Right cardiac atrium (tissue), 5 donors: ENCODE measurements around the gene CASZ1. TPM values are rescaled to one million over a fixed set of nuclear protein-coding genes. Genes with fewer than 3 reads are reported as not detected.

Experiments
- ATAC-seq, 2 donors: fragments of 200-7000 bp; cut with Tn5 transposase; one replicate each; pipeline versions ENCODE4 v1.8.0 to v1.9.1; 2020; ENCODE audit warnings: moderate library complexity in 2 of 2, mild to moderate bottlenecking in 1 of 2
- DNase-seq, 3 donors: peaks; one replicate each; pipeline ENCODE4 v3.0.0-alpha.2; 2020
- H3K27ac ChIP-seq: one replicate; pipeline ENCODE4 v1.5.1; 2013; ENCODE audit warnings: mild to moderate bottlenecking, low read length, control low read depth, moderate library complexity
- H3K27me3 ChIP-seq: one replicate; pipeline ENCODE4 v1.6.1; 2013; ENCODE audit not compliant: control insufficient read depth, insufficient read depth
- H3K4me1 ChIP-seq: one replicate; pipeline ENCODE4 v1.6.1; 2013; ENCODE audit warnings: low read length; ENCODE audit not compliant: control insufficient read depth, insufficient read depth
- H3K4me3 ChIP-seq: one replicate; pipeline ENCODE4 v1.5.1; 2013; ENCODE audit warnings: low read length, control low read depth
- H3K9me3 ChIP-seq: one replicate; pipeline ENCODE4 v1.6.1; 2013; ENCODE audit warnings: low read length; ENCODE audit not compliant: control insufficient read depth
- WGBS: extraction: QIAGEN DNeasy Blood & Tissue Kit; methylation state at CpG from one replicate; pipeline ENCODE4 v1.1.7; 2013; 5-methylcytosine and 5-hydroxymethylcytosine counted together
- intact Hi-C, 4 donors: fragments of 100-400 bp; cut with DNase I; formaldehyde crosslinking; loops; one replicate each; pipeline versions ENCODE4 v1.11.0 to v1.14.0; 2022 to 2023
- polyA plus RNA-seq: library from polyadenylated mRNA; stranded (reverse); fragments of 200-250 nt; gene quantifications from one replicate; pipeline ENCODE4 v1.2.3, GENCODE V29; 2013
- total RNA-seq, 4 donors: library from RNA; stranded (reverse); fragmentation: NEBNext Ultra II Directional; extraction: Animal tissue kit (Norgen Biotek cat#: 25700); gene quantifications; one replicate each; pipeline ENCODE4 v1.2.1, GENCODE V29; 2021
- donor health status: healthy with polysubstance abuse.
- donor health status: DM: no; HTN: yes; CAD: no.
- donor health status: DM: no; HTN: no; CAD: no.
- donor health status: DM: no; HTN: yes; CAD: no; lungs with severe emphysema.
- donor health status: DM: yes; HTN: yes; CAD: no.

The CASZ1 gene
- total and polyA plus RNA-seq, 5 donors, result 24.2 to 98.9 (median 54.5) TPM

DNA sequence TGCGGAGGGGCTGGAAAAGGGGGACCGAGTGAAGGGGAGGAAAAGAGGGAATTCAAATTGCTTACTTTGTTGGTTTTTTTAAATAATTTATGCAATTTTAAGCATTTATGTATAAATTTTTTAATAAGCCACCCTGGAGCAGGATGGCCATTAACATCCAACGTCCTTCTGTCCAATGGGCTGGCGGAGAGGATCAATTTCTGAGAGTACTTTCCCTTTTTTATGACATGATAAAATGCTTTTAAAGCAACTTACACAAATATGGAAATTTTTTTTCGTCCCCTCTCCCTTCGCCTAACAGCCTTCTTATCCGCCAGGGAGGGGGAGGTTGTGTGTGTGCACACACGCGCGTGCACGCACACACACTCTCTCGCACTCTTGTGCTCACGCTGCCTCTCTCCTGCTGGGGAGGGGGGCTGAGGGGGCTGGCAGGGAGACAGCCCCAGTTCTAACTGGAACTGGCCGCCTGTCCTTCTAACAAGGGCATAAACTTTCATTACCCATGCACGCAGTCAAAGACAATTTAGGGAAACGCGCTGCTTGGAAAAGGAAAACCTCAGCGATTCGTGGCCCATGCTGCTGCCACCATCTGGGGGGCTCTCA is 123.2 kb downstream of the CASZ1 start:
- H3K27me3 ChIP-seq, result no peaks in the 10 kb centered on the region
- intact Hi-C loops, result loop anchor here in 1 of 4 donors (10.0 kb wide), 1 partner anchor 192 kb away; no protein-coding TSS in a partner anchor
- DNase-seq (no peak), ATAC-seq (no peak)
- 72% methylated on average over 19 of the region's 19 CpGs for WGBS
- no peak overlapping the region for H3K4me3 ChIP-seq
- H3K9me3 ChIP-seq, result no peaks in the 10 kb centered on the region
- H3K27ac ChIP-seq, result no peak overlapping the region
- peaks cover 9% of the 10 kb centered on the region for H3K4me1 ChIP-seq

DNA sequence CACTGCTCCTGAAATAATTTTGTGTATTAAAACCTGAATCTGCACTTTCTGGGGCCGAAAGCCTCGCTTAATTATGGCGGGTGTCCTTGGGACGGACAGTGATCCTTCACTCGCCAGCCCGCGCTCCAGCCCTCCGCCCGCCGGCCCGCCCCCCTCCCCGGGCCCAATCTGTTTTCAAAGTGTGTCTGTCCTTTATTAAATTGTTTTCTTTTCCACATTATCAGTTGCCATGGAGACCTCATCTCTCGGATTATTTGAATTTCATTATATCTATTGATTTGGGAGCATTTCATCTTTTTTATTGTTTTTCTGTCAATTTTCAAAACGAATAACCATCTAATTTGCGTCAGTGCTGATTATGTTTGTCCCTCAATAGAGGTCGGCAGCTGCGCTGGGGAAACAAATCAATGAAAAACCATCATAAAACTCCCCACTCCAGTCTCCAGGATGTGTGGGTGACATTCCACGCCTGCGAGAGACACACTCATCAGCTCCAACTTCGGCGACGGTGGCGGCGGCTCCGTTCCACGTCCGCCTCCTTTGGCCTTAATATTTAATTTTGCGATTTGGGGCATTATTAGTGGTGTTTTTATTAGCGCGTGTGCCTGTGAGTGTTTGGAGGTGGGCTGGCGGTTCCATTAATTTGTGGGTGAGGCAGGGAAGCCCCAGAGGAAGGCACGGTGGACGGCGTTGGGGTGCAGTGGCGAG is 123.9 kb downstream of the CASZ1 start:
- intact Hi-C loops, result loop anchor here in 1 of 4 donors (10.0 kb wide), 1 partner anchor 192 kb away; no protein-coding TSS in a partner anchor
- no peak for ATAC-seq
- H3K9me3 ChIP-seq, result no peaks in the 10 kb centered on the region
- H3K4me1 ChIP-seq, result peaks cover 9% of the 10 kb centered on the region
- H3K27ac ChIP-seq, result no peak overlapping the region
- WGBS, result 81% methylated on average over 35 of the region's 35 CpGs
- DNase-seq, result no peak
- no peak overlapping the region for H3K4me3 ChIP-seq
- H3K27me3 ChIP-seq, result no peaks in the 10 kb centered on the region

DNA sequence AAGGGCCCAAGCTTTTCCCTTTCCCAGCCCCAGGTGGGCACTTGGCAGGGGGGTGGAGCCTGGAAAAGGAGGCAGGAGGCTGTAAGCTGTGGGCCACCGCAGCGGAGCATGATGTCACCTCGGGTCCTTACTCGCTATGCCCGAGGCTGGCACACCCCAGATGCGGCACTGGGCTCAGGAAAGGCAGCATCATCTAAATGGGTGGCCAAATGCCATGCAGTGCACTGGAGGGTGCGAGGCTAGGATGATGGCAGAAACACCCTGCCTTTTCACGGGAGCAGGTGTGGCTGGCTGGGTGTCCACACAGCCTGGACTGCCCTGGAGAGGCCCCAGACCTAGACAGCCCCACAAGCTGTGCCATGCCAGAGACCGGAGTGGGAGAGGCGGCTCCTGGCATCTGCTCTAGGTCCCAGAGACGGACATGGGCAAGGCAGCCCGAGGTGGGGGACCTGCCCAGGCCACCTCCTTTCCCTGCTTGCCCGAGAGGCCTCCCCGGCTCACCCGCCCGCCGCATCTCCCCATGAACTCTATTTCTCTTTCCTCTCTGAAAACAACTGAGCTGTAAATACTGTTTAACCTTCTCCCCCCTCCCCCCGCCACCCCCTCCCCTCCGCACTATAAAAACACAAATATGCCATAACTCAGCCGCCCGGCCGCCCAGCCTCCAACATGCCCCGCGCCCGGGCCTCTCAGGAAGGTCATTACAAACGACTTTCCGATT is 124.7 kb downstream of the CASZ1 start:
- DNase-seq (no peak), ATAC-seq (peak; percentile 7 to 37)
- Histone ChIP-seq H3K27ac (no peak overlapping the region), H3K27me3 (no peaks in the 10 kb centered on the region), H3K4me1 (peaks cover 5% of the 10 kb centered on the region), H3K4me3 (no peak overlapping the region), H3K9me3 (no peaks in the 10 kb centered on the region)
- WGBS, result 70% methylated on average over 27 of the region's 27 CpGs
- intact Hi-C loops, result loop anchor here in 1 of 4 donors (10.0 kb wide), 1 partner anchor 193 kb away; no protein-coding TSS in a partner anchor

DNA sequence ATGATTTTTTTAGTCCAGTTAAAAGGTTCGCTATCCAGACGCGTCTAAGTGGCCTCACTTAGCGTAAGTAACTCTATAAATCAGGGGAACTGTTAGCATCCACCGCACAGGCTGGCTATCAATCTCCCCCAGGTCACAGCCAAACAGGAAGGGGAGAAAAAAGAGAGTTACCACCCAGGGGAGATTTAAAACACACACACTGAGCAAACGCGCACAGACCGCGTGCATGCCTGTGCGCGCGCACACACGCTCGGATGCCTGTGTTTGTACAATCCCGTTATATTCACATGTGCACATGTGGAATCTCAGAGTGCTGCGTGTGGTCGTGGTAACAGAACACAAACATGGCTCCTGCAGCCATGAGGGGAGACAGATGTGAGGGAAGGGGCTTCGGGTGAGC is 125.4 kb downstream of the CASZ1 start:
- H3K27me3 ChIP-seq, result no peaks in the 10 kb centered on the region
- H3K27ac ChIP-seq, result no peak overlapping the region
- WGBS, result 69% methylated on average over 18 of the region's 18 CpGs
- intact Hi-C loops, result loop anchor here in 1 of 4 donors (10.0 kb wide), 1 partner anchor 194 kb away; no protein-coding TSS in a partner anchor
- no peak for DNase-seq
- ATAC-seq, result no peak
- H3K4me1 ChIP-seq, result peaks cover 5% of the 10 kb centered on the region
- no peak overlapping the region for H3K4me3 ChIP-seq
- H3K9me3 ChIP-seq, result no peaks in the 10 kb centered on the region

DNA sequence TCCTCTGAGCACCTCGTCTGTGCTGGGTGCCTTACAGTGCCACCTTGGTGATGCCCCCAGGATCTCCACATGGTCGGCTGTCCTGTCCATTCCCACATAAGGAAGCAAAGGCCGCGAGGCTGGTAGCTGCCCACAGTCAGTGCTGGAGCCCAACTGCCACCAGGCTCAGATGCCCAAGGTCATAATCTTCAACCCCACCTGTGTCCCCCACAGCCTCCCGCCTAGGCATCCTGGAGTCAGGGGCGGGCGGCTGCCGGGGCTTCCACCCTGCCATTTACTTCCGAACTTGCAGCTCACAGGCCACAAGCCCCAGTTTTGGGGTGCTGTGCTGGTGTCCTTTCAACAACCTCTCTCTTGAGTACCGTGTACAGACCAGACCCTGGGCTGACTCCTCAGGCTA is 126.3 kb downstream of the CASZ1 start:
- Histone ChIP-seq H3K4me1 (peaks cover 7% of the 10 kb centered on the region), H3K9me3 (no peaks in the 10 kb centered on the region), H3K4me3 (no peak overlapping the region), H3K27me3 (no peaks in the 10 kb centered on the region), H3K27ac (no peak overlapping the region)
- intact Hi-C loops, result loop anchor here in 1 of 4 donors (10.0 kb wide), 1 partner anchor 195 kb away; no protein-coding TSS in a partner anchor
- ATAC-seq, result no peak
- 86% methylated on average over 10 of the region's 10 CpGs for WGBS
- no peak for DNase-seq

DNA sequence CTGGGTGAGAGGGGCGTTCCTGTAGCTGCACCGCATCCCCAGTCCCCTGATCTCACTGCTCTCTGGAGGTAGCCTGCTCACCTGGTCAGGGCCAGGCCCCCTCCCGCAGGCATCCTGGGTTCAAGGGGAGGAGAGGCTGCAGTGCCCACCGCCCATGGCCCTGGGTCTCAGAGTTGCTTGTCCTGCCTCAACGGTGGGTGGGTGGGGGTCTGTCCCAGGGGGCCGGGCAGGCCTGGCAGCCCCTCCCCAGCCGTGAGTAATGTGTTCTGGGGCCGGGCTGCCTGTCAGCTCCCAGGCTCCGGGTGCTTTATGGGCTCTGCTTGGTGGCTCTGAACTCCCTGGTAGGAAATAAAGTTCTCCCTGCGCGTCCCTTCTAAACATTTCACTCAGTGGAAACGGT is 126.9 kb downstream of the CASZ1 start:
- 75% methylated on average over 12 of the region's 12 CpGs for WGBS
- ATAC-seq (no peak), DNase-seq (no peak)
- Histone ChIP-seq H3K4me1 (peaks cover 9% of the 10 kb centered on the region), H3K4me3 (no peak overlapping the region), H3K9me3 (no peaks in the 10 kb centered on the region), H3K27ac (no peak overlapping the region), H3K27me3 (no peaks in the 10 kb centered on the region)
- intact Hi-C loops, result no loop called here

DNA sequence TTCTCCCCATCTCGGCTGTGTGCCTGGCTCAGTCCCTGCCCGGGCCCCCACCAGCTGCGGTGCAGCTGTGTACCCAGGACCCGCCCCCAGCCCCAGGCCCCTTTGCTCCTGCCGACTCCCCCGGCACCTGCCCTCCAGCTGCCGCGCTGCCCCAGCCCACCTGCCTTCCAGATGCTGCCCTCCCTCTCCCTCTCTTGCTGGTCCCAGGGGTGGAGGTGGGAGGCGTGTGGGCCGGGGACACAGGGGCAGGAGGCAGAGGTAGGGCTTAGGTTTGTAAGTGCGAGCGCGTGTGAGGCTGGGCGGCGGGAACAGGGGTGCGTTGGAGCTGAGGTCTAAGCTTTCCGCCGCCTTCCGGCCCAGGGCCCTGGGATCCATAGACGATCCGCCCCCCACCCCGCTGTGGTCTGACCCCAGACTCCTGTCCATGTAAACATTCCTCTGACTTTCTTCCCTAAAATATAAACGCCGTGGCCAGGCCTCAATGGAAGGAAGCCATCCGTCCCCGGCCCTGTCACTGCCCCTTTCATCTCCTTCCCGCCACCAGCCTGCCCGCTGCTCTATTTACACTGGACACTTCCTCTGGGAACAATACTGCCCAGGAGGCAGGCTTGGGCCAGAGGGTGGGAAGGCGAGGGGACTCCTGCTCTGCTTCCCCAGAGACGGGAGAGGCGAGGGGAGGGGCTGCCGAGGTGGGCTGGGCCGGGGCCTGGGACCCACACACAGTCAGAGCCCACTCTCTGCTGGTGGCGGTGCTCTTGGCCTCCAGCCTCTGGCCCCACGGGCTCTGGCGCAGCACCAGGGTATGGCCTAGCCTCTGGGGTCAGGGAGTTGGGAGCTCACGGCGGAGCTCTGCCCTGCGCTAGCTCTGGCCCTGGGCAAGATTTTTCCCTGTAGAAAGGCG is 128.3 kb downstream of the CASZ1 start:
- intact Hi-C loops, result no loop called here
- H3K4me1 ChIP-seq, result peaks cover 11% of the 10 kb centered on the region
- H3K4me3 ChIP-seq, result no peak overlapping the region
- no peaks in the 10 kb centered on the region for H3K27me3 ChIP-seq
- DNase-seq (no peak), ATAC-seq (peak in 1 of 2 donors; percentile 7)
- peak overlapping the region; percentile 0 for H3K27ac ChIP-seq
- 50% methylated on average over 40 of the region's 40 CpGs for WGBS
- no peaks in the 10 kb centered on the region for H3K9me3 ChIP-seq

DNA sequence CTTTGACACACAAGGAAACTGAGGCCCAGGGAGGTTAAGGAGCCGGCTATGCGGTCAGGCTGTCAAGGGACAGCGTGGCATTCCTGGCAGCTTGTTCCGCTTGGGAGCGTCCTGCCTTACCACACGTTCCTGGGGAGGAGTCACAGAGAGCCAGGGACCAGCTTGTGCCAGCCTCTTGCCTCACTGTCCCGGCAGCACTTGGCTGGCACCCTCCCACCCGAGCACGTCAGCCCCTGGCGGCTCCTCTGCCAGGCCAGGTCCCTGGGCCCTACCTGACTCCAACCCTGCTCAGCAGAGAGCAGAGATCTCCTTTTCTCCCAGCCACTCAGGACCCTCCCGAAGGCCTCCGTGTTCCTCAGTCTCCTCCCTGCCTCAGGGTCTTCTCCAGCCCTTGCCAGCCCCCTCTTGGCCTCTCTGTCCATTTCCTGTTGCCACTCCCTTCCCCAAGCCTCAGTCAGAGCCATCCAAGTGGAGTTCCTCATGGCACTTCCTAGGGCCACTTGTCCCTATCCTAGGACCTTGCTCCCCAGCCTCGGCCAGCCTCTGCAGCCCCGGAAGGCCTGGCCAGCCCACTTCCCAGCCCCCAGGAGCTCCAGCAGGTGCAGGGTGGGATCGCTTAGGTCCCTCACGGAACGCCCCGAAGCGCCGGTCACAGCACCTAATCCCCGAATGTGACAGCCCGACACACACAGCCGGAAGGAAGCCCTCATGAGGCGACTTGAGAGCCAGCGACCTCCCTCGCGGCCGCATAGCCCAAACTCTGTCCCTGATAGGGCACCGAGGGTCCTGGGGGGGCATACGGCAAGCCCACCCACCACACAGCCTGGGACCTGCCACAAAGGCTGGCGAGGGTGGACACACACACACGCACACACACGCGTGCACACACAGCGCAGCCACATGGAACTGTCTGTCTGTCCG is 130.3 kb downstream of the CASZ1 start:
- H3K4me3 ChIP-seq, result no peak overlapping the region
- intact Hi-C loops, result no loop called here
- no peaks in the 10 kb centered on the region for H3K9me3 ChIP-seq
- peaks cover 12% of the 10 kb centered on the region for H3K4me1 ChIP-seq
- ATAC-seq (peak; percentile 62 to 68), DNase-seq (peak; percentile 69 to 88 (median 85))
- H3K27me3 ChIP-seq, result no peaks in the 10 kb centered on the region
- 76% methylated on average over 36 of the region's 36 CpGs for WGBS
- H3K27ac ChIP-seq, result peak overlapping the region; percentile 74

DNA sequence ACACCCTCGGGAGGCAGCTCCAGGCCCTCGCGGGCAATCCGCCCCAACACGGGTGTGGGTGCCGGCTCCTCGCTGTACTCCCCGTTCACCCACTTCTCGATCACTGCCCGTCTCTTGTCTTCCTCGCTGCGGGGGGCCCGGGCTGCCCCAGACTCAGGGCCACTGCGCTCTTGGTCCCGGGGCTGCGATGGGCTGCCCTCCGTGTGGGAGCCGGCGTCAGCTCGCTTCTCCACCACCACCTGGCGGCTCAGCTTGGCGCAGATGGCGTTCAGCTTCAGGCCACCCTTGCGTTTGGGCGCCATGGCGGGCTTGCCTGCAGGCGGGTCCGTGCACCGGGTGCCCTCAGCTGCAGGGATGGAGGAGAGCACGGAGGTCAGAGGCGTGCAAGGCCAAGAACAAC is 131.2 kb downstream of the CASZ1 start:
- intact Hi-C loops, result no loop called here
- Histone ChIP-seq H3K27me3 (no peaks in the 10 kb centered on the region), H3K4me1 (peaks cover 12% of the 10 kb centered on the region), H3K9me3 (no peaks in the 10 kb centered on the region), H3K27ac (no peak overlapping the region), H3K4me3 (no peak overlapping the region)
- WGBS, result 94% methylated on average over 31 of the region's 31 CpGs
- ATAC-seq (no peak), DNase-seq (no peak)
